HCT116 (cell line): ENCODE measurements around the gene ANXA6. TPM values are rescaled to one million over a fixed set of nuclear protein-coding genes. Genes with fewer than 3 reads are reported as not detected.
A peak's percentile ranks its signal among the peaks of the same experiment; 100 is the strongest.

Source experiments
- ATAC-seq: fragments of 200-7000 bp; cut with Tn5 transposase; 2 replicates; pipeline ENCODE4 v1.9.1; 2020; ENCODE audit warnings: mild to moderate bottlenecking, moderate library complexity
- BruUV-seq: library from RNA; stranded (reverse); fragments of 400-500 nt; replicated peaks from 2 replicates; lab custom pipeline; 2021; lab: Mats Ljungman, UMichigan
- CTCF ChIA-PET: fragments of 300-600 bp; sonication (Branson Sonifier 250); formaldehyde crosslinking; loops from one replicate; lab custom pipeline; 2021; ENCODE audit warnings: antibody characterized with exemption; lab: Charles Lee
- POLR2A ChIA-PET: fragments of 300-600, 350-600 bp; sonication (Branson Sonifier 250); formaldehyde crosslinking; loops from one replicate; lab custom pipeline; 2021; ENCODE audit warnings: antibody characterized with exemption; lab: Charles Lee
- RAD21 ChIA-PET, 2 experiments: fragments of 300-600 bp; sonication (Branson Sonifier 250); formaldehyde crosslinking; loops; one replicate each; lab custom pipeline; 2023; ENCODE audit warnings: low total read pairs in 2 of 2; ENCODE audit not compliant: uncharacterized antibody in 2 of 2, unreplicated experiment in 2 of 2, low non-redundant PET in 1 of 2; lab: Charles Lee
- DNase-seq: peaks from one replicate; pipeline ENCODE4 v3.0.0-alpha.2; 2010; ENCODE audit warnings: low read depth, low spot score
- H2AFZ ChIP-seq: fragments of 200-600 bp; shearing (Covaris generic), sonication (generic); 2 replicates; pipeline ENCODE4 v1.6.1; 2017; ENCODE audit warnings: low read depth, mixed run types, mixed read lengths, antibody characterized with exemption, low read length; ENCODE audit not compliant: poor library complexity, severe bottlenecking
- H3K27ac ChIP-seq: 2 replicates; pipeline ENCODE4 v1.5.1; 2012; ENCODE audit warnings: low read depth, low read length
- H3K27me3 ChIP-seq: fragments of 200-600 bp; sonication (generic); 2 replicates; pipeline ENCODE4 v1.6.1; 2016; ENCODE audit warnings: mixed run types, low read length, mixed read lengths; ENCODE audit not compliant: insufficient read depth
- H3K36me3 ChIP-seq, 2 experiments: fragments of 200-500 bp in 1 of 2; fragments of 200-600 bp in 1 of 2; sonication (Bioruptor generic) in 1 of 2; sonication (generic) in 1 of 2; 2 replicates each; pipeline versions ENCODE4 v1.5.1 to v1.6.1; 2014 to 2016; ENCODE audit warnings: low read length in 2 of 2, inconsistent platforms in 1 of 2, mixed read lengths in 1 of 2, mixed run types in 1 of 2; ENCODE audit not compliant: insufficient read depth in 2 of 2, control insufficient read depth in 1 of 2
- H3K4me1 ChIP-seq, 2 experiments: fragments of 200-600 bp in 1 of 2; sonication (generic) in 1 of 2; 2 replicates each; pipeline versions ENCODE4 v1.5.1 to v1.6.1; 2012 to 2017; ENCODE audit warnings: low read length in 2 of 2, inconsistent platforms in 1 of 2, mild to moderate bottlenecking in 1 of 2, mixed read lengths in 1 of 2, mixed run types in 1 of 2, moderate library complexity in 1 of 2; ENCODE audit not compliant: insufficient read depth in 2 of 2, control insufficient read depth in 1 of 2
- H3K4me2 ChIP-seq: fragments of 200-600 bp; sonication (generic); 2 replicates; pipeline ENCODE4 v1.6.1; 2017; ENCODE audit warnings: mixed run types, low read length, mixed read lengths
- H3K4me3 ChIP-seq, 2 experiments: fragments of 200-600 bp in 1 of 2; sonication (generic) in 1 of 2; replicated peaks in 1 of 2; 2 replicates each; pipeline ENCODE4 v1.5.1; 2011 to 2016; ENCODE audit warnings: low read length in 2 of 2, control low read depth in 1 of 2, low read depth in 1 of 2, mild to moderate bottlenecking in 1 of 2, mixed read lengths in 1 of 2, mixed run types in 1 of 2
- H3K79me2 ChIP-seq: fragments of 200-600 bp; sonication (generic); 2 replicates; pipeline ENCODE4 v1.6.1; 2017; ENCODE audit warnings: mild to moderate bottlenecking, mixed run types, low read length, moderate library complexity, mixed read lengths; ENCODE audit not compliant: insufficient read depth
- H3K9ac ChIP-seq: fragments of 200-600 bp; sonication (generic); 2 replicates; pipeline ENCODE4 v1.6.1; 2016; ENCODE audit warnings: low read length, mixed read lengths
- H3K9me2 ChIP-seq: fragments of 200-600 bp; sonication (generic), shearing (Covaris generic); 2 replicates; pipeline ENCODE4 v1.6.1; 2017; ENCODE audit warnings: mixed run types, mild to moderate bottlenecking, moderate library complexity; ENCODE audit not compliant: insufficient read depth
- H3K9me3 ChIP-seq, 2 experiments: fragments of 200-500 bp in 1 of 2; fragments of 200-600 bp in 1 of 2; sonication (Bioruptor generic) in 1 of 2; sonication (generic) in 1 of 2; 2 replicates each; pipeline ENCODE4 v1.6.1; 2014 to 2017; ENCODE audit warnings: low read length in 2 of 2, mixed read lengths in 2 of 2, inconsistent platforms in 1 of 2, low read depth in 1 of 2, mild to moderate bottlenecking in 1 of 2, mixed run types in 1 of 2, moderate library complexity in 1 of 2; ENCODE audit not compliant: control insufficient read depth in 1 of 2, insufficient read depth in 1 of 2
- H4K20me1 ChIP-seq: fragments of 200-600 bp; sonication (generic), shearing (Covaris generic); 2 replicates; pipeline ENCODE4 v1.6.1; 2017; ENCODE audit warnings: mixed run types, mild to moderate bottlenecking, moderate library complexity; ENCODE audit not compliant: insufficient read depth
- CBX3 ChIP-seq: IDR thresholded peaks from 2 replicates; pipeline ENCODE4 v1.6.1; 2012; ENCODE audit warnings: low read depth
- FOSL1 ChIP-seq: IDR thresholded peaks from 2 replicates; pipeline ENCODE4 v1.6.1; 2012; ENCODE audit warnings: low read depth
- JUND ChIP-seq: IDR thresholded peaks from 2 replicates; pipeline ENCODE4 v1.6.1; 2012
- POLR2AphosphoS5 ChIP-seq: IDR thresholded peaks from 2 replicates; pipeline ENCODE4 v1.6.1; 2011; ENCODE audit warnings: mild to moderate bottlenecking, low read depth, low read length, moderate library complexity
- SP1 ChIP-seq: IDR thresholded peaks from 2 replicates; pipeline ENCODE4 v1.6.1; 2012; ENCODE audit warnings: low read depth
- SRF ChIP-seq: IDR thresholded peaks from 2 replicates; pipeline ENCODE4 v1.6.1; 2012; ENCODE audit warnings: low read depth
- TCF7L2 ChIP-seq: IDR thresholded peaks from 2 replicates; pipeline ENCODE4 v1.7.0; 2011; ENCODE audit warnings: borderline replicate concordance, inconsistent platforms; ENCODE audit not compliant: insufficient read depth, insufficient read length; ENCODE audit errors: extremely low read depth
- YY1 ChIP-seq: IDR thresholded peaks from 2 replicates; pipeline ENCODE4 v1.6.1; 2011; ENCODE audit warnings: low read length, low read depth, moderate library complexity, mild to moderate bottlenecking; ENCODE audit not compliant: insufficient replicate concordance; ENCODE audit errors: extremely low read depth
- ZNF274 ChIP-seq: fragments of 200-500 bp; sonication (Bioruptor generic); IDR thresholded peaks from 2 replicates; pipeline ENCODE4 v1.6.1; 2014; ENCODE audit warnings: mild to moderate bottlenecking, low read depth, low read length, inconsistent platforms
- intact Hi-C: fragments of 100-400 bp; cut with micrococcal nuclease; formaldehyde crosslinking; loops from 2 replicates; pipeline ENCODE4 v1.10.0; 2022
- total RNA-seq: library from RNA; stranded (reverse); gene quantifications from one replicate; pipeline ENCODE4 v1.2.1, GENCODE V29; 2021; ENCODE audit not compliant: unreplicated experiment
- TF ChIP-seq, protein P1 (sequence below), 3 experiments: fragments of 200-600 bp in 1 of 3; sonication (generic) in 1 of 3; IDR thresholded peaks in 2 of 3; conservative IDR thresholded peaks in 1 of 3; 2 replicates each; pipeline ENCODE4 v1.5.1; 2012 to 2017; ENCODE audit warnings: low read depth in 2 of 3, low read length in 2 of 3, antibody characterized with exemption in 1 of 3, borderline replicate concordance in 1 of 3, control low read depth in 1 of 3, mild to moderate bottlenecking in 1 of 3, mixed read lengths in 1 of 3, mixed run types in 1 of 3, moderate library complexity in 1 of 3; ENCODE audit not compliant: insufficient read depth in 1 of 3
- TF ChIP-seq, protein P2 (sequence below): IDR thresholded peaks from 2 replicates; pipeline ENCODE4 v1.6.1; 2012

Gene ANXA6
- total RNA-seq, 1 experiment from 2014 or later, result 71.9 TPM

DNA sequence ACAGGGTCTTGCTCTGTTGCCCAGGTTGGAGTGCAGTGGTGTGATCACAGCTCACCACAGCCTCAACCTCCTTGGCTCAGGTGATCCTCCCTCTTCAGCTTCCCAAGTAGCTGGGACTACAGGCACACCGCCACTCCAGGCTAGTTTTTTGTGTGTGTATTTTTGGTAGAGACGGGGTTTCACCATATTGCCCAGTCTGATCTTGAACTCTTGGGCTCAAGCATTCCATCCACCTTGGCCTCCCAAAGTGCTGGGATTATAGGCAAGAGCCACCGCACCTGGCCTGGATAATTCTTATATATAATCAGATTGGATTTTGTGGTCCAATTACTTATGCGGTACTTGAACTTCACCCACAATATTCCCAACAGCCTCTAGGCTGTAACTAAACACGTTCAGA is 46.5 kb upstream of the ANXA6 start (continued):
- TF ChIP-seq, protein P1, sequence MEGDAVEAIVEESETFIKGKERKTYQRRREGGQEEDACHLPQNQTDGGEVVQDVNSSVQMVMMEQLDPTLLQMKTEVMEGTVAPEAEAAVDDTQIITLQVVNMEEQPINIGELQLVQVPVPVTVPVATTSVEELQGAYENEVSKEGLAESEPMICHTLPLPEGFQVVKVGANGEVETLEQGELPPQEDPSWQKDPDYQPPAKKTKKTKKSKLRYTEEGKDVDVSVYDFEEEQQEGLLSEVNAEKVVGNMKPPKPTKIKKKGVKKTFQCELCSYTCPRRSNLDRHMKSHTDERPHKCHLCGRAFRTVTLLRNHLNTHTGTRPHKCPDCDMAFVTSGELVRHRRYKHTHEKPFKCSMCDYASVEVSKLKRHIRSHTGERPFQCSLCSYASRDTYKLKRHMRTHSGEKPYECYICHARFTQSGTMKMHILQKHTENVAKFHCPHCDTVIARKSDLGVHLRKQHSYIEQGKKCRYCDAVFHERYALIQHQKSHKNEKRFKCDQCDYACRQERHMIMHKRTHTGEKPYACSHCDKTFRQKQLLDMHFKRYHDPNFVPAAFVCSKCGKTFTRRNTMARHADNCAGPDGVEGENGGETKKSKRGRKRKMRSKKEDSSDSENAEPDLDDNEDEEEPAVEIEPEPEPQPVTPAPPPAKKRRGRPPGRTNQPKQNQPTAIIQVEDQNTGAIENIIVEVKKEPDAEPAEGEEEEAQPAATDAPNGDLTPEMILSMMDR (IDR thresholded peaks at IDR 0.05 in 2 of 3, conservative IDR thresholded peaks at IDR 0.05 in 1 of 3; ENCODE audit: borderline replicate concordance in 1 of 3, insufficient read depth in 1 of 3, low read depth in 2 of 3, low read length in 2 of 3), result no peak
- TF ChIP-seq FOSL1 (no peak), CBX3 (no peak)

DNA sequence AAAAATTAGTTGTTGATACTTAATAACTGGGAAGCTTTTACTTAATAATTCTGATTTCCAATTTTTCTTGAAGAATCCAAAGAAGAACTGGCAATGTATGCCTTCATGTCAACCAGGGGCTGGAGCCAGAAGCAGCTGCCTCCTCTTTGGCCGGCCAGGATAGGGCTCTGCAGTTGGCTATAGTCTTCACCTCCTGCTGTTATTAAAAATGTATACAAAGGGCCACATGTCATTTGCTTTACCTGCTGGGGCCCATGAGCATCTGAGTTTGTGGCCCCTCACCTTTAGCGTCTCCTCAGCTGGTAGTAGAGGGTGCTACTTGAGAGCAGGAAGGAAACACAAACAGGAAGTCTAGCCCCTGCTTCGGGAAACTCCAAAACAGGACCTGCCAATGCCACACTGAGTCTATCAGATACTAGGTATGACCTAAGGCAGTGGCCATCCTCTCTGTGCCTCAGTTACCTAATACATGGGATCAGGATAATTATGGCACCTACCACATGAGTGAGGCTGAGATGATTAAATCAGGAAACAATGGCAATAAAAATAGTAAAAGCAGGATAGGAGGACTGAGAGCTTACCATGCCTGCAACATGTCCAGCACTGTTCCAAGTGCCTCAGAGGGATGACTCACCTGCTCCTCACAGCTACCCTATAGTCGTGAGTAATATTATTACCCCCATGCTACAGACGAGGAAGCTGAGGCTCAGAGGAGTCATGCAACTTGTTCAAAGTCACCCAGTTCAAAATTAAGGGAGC is 45.0 kb upstream of the ANXA6 start:
- Histone ChIP-seq H4K20me1 (no peaks in the 10 kb centered on the region), H3K9me3 (no peaks in the 10 kb centered on the region), H3K4me3 (peak overlapping the region in 1 of 2 experiments; percentile 37; a peak in 1 of 4 replicates), H3K27ac (no peak overlapping the region), H3K4me1 (peaks cover 10 to 11% of the 10 kb centered on the region in 2 experiments), H3K4me2 (peak overlapping the region; percentile 70), H3K9me2 (no peaks in the 10 kb centered on the region), H3K79me2 (no peaks in the 10 kb centered on the region), H3K27me3 (no peaks in the 10 kb centered on the region), H2AFZ (peak overlapping the region; percentile 70), H3K9ac (0 out of 2 replicates have a peak overlapping the region, but pooled peaks have one; percentile 0), H3K36me3 (no peaks in the 10 kb centered on the region)
- ChIA-PET POLR2A (interaction anchor here (1.6 kb wide), 1 partner anchor 12 kb away, joined by 6 read pairs; no protein-coding TSS in a partner anchor), CTCF (interaction anchor here (0.9 to 1.4 kb wide), 3 partner anchors 22 to 450 kb away, joined by 3 to 5 read pairs (median 3); partner anchors contain the start of gene CCDC69), RAD21 (no interaction called here)
- BruUV-seq, result no TSS peak
- DNase-seq (peak; percentile 71), ATAC-seq (peak; percentile 95)
- intact Hi-C loops, result no loop called here
- TF ChIP-seq SRF (no peak), TCF7L2 (no peak), FOSL1 (peak; percentile 90), ZNF274 (no peak), CBX3 (0 out of 2 replicates have a peak, but pooled peaks have one; percentile 93), POLR2AphosphoS5 (peak; percentile 53; the same call in 1 of the 2 replicates), JUND (peak; percentile 90), YY1 (peak; percentile 29), SP1 (no peak; the same call in 1 of the 2 replicates)
- TF ChIP-seq, protein P2, sequence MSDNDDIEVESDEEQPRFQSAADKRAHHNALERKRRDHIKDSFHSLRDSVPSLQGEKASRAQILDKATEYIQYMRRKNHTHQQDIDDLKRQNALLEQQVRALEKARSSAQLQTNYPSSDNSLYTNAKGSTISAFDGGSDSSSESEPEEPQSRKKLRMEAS, result peak; percentile 70
